Measurements from ENCODE around the gene IGSF1. TPM values are rescaled to one million over a fixed set of nuclear protein-coding genes. Genes with fewer than 3 reads are reported as not detected.

Gene IGSF1
- total and polyA plus RNA-seq, 9 of the 15 experiments (the other 6 are each of a cell fraction or from before 2014, with no cell fraction given), result 0.33 to 1.5 (median 1.0) TPM

DNA sequence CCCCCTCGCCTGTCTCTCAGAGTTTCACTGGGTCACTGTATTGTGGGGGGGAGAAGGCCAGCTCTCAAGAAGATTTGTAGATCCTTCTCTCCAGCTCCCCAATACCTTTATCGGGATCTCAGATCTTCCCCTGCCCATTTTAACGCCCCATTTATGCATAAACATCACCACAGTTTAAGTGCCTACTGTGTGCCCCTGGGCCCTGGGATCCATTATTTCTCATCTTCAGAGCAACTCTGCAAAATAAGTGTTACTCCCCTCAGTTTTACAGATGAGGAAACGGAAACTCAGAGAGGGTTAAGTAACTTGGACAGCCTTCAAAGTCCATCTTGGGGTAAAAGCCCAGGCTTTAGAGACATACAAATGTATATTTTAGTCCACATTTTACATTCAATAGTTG, 421 bp upstream of the IGSF1 start (continued):
- TF ChIP-seq VEZF1 (CRISPR knock-in tag; IDR thresholded peaks at IDR 0.05), result peak; percentile 1; the same call in 1 of the 2 replicates
- TF ChIP-seq, protein P1, sequence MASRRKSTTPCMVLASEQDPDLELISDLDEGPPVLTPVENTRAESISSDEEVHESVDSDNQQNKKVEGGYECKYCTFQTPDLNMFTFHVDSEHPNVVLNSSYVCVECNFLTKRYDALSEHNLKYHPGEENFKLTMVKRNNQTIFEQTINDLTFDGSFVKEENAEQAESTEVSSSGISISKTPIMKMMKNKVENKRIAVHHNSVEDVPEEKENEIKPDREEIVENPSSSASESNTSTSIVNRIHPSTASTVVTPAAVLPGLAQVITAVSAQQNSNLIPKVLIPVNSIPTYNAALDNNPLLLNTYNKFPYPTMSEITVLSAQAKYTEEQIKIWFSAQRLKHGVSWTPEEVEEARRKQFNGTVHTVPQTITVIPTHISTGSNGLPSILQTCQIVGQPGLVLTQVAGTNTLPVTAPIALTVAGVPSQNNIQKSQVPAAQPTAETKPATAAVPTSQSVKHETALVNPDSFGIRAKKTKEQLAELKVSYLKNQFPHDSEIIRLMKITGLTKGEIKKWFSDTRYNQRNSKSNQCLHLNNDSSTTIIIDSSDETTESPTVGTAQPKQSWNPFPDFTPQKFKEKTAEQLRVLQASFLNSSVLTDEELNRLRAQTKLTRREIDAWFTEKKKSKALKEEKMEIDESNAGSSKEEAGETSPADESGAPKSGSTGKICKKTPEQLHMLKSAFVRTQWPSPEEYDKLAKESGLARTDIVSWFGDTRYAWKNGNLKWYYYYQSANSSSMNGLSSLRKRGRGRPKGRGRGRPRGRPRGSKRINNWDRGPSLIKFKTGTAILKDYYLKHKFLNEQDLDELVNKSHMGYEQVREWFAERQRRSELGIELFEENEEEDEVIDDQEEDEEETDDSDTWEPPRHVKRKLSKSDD (conservative IDR thresholded peaks at IDR 0.05; ENCODE audit: low read length), result no peak
- TF ChIP-seq ETV6 (IDR thresholded peaks at IDR 0.05; ENCODE audit: borderline replicate concordance in 1 of 2, low read depth in 2 of 2, low read length in 1 of 2), result no peak
- no peak for TF ChIP-seq ETV6 (CRISPR knock-in tag; IDR thresholded peaks at IDR 0.05; ENCODE audit: borderline replicate concordance)
- TF ChIP-seq XRCC4 (IDR thresholded peaks at IDR 0.05; ENCODE audit: extremely low read depth, insufficient read depth, insufficient read length), result no peak
- TF ChIP-seq, protein P2, sequence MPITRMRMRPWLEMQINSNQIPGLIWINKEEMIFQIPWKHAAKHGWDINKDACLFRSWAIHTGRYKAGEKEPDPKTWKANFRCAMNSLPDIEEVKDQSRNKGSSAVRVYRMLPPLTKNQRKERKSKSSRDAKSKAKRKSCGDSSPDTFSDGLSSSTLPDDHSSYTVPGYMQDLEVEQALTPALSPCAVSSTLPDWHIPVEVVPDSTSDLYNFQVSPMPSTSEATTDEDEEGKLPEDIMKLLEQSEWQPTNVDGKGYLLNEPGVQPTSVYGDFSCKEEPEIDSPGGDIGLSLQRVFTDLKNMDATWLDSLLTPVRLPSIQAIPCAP (CRISPR knock-in tag; IDR thresholded peaks at IDR 0.05; ENCODE audit: borderline replicate concordance), result no peak

Data from K562 (cell line).